IPS-18c (cell line): ENCODE results near the gene DARS2.
"Not testable (repeated sequence)": the region's sequence is repeated elsewhere in the genome, so short reads cannot be mapped to it uniquely, and the experiment has no call there.

ENCODE experiments used
- H3K4me3 ChIP-seq: 2 replicates; pipeline ENCODE4 v1.7.0; 2013; ENCODE audit warnings: low read depth, mild to moderate bottlenecking, low read length, moderate library complexity; ENCODE audit not compliant: insufficient read depth
- H3K9me3 ChIP-seq: one replicate; pipeline ENCODE4 v1.6.1; 2013; ENCODE audit warnings: mild to moderate bottlenecking, low read length, moderate library complexity; ENCODE audit not compliant: control insufficient read depth, insufficient read depth

DARS2 gene

GRCh38 chr1:173824315-173825081 lies at the start of gene DARS2, which contains the start of gene CENPL:
Gene DARS2, plus strand, starts transcription at chr1:173824673. Its CDS starts 557 bp downstream, at chr1:173825230.
Gene CENPL, minus strand, starts transcription at chr1:173824883. Its CDS starts 13,584 bp downstream, at chr1:173811299.
- Histone ChIP-seq H3K4me3 (peak within 1 kb of the TSS; percentile 79), H3K9me3 (no peaks in the 10 kb centered on the region)

GRCh38 chr1:173775578-173776226 lies 48.8 kb upstream of the DARS2 start:
- H3K4me3 ChIP-seq, result no peak overlapping the region
- H3K9me3 ChIP-seq, result peaks cover 2% of the 10 kb centered on the region

- H3K9me3 ChIP-seq, result peaks cover 2% of the 10 kb centered on the region
- H3K4me3 ChIP-seq, result no peak overlapping the region
These were observed 44.5 kb upstream of the DARS2 start for GRCh38 chr1:173779936-173780335.

- no peaks in the 10 kb centered on the region for H3K9me3 ChIP-seq
- no peak overlapping the region for H3K4me3 ChIP-seq
These were observed 39.5 kb upstream of the DARS2 start for GRCh38 chr1:173784997-173785396.

GRCh38 chr1:173789841-173790240 lies 34.6 kb upstream of the DARS2 start:
- Histone ChIP-seq H3K9me3 (no peaks in the 10 kb centered on the region), H3K4me3 (no peak overlapping the region)

- no peak overlapping the region for H3K4me3 ChIP-seq
- H3K9me3 ChIP-seq, result no peaks in the 10 kb centered on the region
These were observed 26.4 kb upstream of the DARS2 start for GRCh38 chr1:173798078-173798477.

- H3K9me3 ChIP-seq, H3K4me3 ChIP-seq: not testable (repeated sequence)
These were observed 24.5 kb upstream of the DARS2 start for GRCh38 chr1:173799995-173800394.

GRCh38 chr1:173802961-173803360 lies 21.5 kb upstream of the DARS2 start:
- Histone ChIP-seq H3K9me3 (no peaks in the 10 kb centered on the region), H3K4me3 (no peak overlapping the region)

GRCh38 chr1:173813654-173814053 lies 10.8 kb upstream of the DARS2 start:
- H3K9me3 ChIP-seq, H3K4me3 ChIP-seq: not testable (repeated sequence)

- H3K4me3 ChIP-seq, result no peak overlapping the region
- no peaks in the 10 kb centered on the region for H3K9me3 ChIP-seq
These were observed 6.0 kb upstream of the DARS2 start for GRCh38 chr1:173818459-173818858.

- Histone ChIP-seq H3K4me3 (no peak overlapping the region), H3K9me3 (no peaks in the 10 kb centered on the region)
These were observed 2.8 kb upstream of the DARS2 start for GRCh38 chr1:173821680-173822079.

GRCh38 chr1:173823781-173824314 lies 625 bp upstream of the DARS2 start:
- Histone ChIP-seq H3K9me3 (no peaks in the 10 kb centered on the region), H3K4me3 (peak overlapping the region; percentile 79)

GRCh38 chr1:173827611-173828010 lies 3.1 kb downstream of the DARS2 start:
- Histone ChIP-seq H3K9me3 (no peaks in the 10 kb centered on the region), H3K4me3 (no peak overlapping the region)

GRCh38 chr1:173832748-173833147 lies 8.3 kb downstream of the DARS2 start:
- Histone ChIP-seq H3K9me3 (no peaks in the 10 kb centered on the region), H3K4me3 (no peak overlapping the region)

- no peaks in the 10 kb centered on the region for H3K9me3 ChIP-seq
- no peak overlapping the region for H3K4me3 ChIP-seq
These were observed 27.6 kb downstream of the DARS2 start for GRCh38 chr1:173852105-173852504.

- H3K4me3 ChIP-seq, result no peak overlapping the region
- H3K9me3 ChIP-seq, result no peaks in the 10 kb centered on the region
These were observed 28.6 kb downstream of the DARS2 start for GRCh38 chr1:173853074-173853473.

- Histone ChIP-seq H3K4me3 (no peak overlapping the region), H3K9me3 (no peaks in the 10 kb centered on the region)
These were observed 31.5 kb downstream of the DARS2 start for GRCh38 chr1:173856014-173856413.

- H3K4me3 ChIP-seq, result no peak overlapping the region
- H3K9me3 ChIP-seq, result no peaks in the 10 kb centered on the region
These were observed 32.4 kb downstream of the DARS2 start for GRCh38 chr1:173856903-173857302.
